Lower leg skin (tissue), 3 donors: ENCODE measurements around the gene PPP1R13B.

Experiments
- POLR2A ChIP-seq, 2 donors: fragments of 450-650 bp; IDR thresholded peaks; one replicate each; pipeline ENCODE4 v1.6.1; 2016 to 2017; ENCODE audit warnings: antibody characterized with exemption in 2 of 2, mild to moderate bottlenecking in 1 of 2, moderate library complexity in 1 of 2
- TF ChIP-seq, protein P1 (sequence below), 3 donors: fragments of 450-650 bp; IDR thresholded peaks; one replicate each; pipeline ENCODE4 v1.5.1; 2016; ENCODE audit warnings: antibody characterized with exemption in 3 of 3, mild to moderate bottlenecking in 3 of 3, moderate library complexity in 2 of 3

DNA sequence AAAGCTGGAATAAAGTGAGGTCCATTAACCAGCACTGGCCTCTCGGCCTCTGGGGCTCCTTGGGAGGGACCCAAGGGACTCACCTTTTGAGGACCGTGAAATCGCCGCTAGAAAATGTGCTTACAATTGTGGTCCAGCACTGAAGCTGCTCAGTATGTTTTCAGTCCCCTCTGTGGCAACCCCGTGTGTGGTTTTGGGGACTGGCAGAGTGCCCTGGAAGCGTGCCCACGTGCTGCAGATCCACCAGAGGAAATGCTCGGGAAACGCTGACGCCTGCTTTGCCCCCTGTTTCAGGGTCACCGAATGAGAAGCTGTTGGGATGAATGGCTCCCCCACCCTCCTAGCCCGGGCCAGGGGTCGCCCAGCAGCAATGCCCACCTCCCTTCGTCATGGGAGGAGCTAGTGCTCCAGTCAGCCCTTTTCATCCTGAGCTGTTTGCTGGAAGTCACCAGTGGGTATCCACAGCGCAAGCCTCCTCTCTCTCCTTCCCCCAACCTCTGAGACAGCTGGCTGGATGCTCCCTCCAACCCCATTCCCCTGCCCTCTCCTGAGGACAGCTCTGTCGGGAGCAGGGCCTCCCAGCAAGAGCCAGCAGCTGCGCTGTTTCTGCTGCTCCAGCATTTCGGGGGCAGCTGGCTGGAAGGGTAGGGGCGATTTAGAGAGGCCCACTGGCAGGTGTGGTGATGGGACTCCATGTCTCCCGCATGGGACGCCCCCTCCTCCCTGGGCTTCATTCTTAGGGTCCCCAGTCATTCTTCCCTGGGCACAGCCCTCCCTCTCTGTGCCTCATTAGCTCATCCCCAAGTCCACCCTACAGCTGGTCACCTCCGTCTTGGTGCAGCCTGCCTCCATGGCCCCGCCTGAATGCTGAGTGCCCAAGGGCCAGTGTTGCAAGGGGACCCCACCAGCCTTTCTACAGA is 33.2 kb upstream of the PPP1R13B start:
- TF ChIP-seq, protein P1, sequence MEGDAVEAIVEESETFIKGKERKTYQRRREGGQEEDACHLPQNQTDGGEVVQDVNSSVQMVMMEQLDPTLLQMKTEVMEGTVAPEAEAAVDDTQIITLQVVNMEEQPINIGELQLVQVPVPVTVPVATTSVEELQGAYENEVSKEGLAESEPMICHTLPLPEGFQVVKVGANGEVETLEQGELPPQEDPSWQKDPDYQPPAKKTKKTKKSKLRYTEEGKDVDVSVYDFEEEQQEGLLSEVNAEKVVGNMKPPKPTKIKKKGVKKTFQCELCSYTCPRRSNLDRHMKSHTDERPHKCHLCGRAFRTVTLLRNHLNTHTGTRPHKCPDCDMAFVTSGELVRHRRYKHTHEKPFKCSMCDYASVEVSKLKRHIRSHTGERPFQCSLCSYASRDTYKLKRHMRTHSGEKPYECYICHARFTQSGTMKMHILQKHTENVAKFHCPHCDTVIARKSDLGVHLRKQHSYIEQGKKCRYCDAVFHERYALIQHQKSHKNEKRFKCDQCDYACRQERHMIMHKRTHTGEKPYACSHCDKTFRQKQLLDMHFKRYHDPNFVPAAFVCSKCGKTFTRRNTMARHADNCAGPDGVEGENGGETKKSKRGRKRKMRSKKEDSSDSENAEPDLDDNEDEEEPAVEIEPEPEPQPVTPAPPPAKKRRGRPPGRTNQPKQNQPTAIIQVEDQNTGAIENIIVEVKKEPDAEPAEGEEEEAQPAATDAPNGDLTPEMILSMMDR (IDR thresholded peaks at IDR 0.05): no peak
- TF ChIP-seq POLR2A (IDR thresholded peaks at IDR 0.05): no peak
